Measurements from ENCODE around the gene KLRC3.

The KLRC3 gene

GRCh38 chr12:10363914-10364814 is 56.2 kb downstream of the KLRC3 start:
- TF ChIP-seq SIN3A (IDR thresholded peaks at IDR 0.05; ENCODE audit: borderline replicate concordance, insufficient read depth, low read length) (no peak), REST (IDR thresholded peaks at IDR 0.05; ENCODE audit: insufficient read depth in 1 of 2, low read depth in 2 of 2, low read length in 2 of 2) (no peak), TAF1 (IDR thresholded peaks at IDR 0.05; ENCODE audit: borderline replicate concordance, insufficient read depth, low read length) (no peak), FOXP2 (optimal IDR thresholded peaks at IDR 0.05; ENCODE audit: borderline replicate concordance, extremely low read depth, extremely low read length, insufficient read depth) (no peak)

- TF ChIP-seq FOXP2 (optimal IDR thresholded peaks at IDR 0.05; ENCODE audit: borderline replicate concordance, extremely low read depth, extremely low read length, insufficient read depth) (no peak), SIN3A (IDR thresholded peaks at IDR 0.05; ENCODE audit: borderline replicate concordance, insufficient read depth, low read length) (no peak), POLR2AphosphoS5 (IDR thresholded peaks at IDR 0.05; ENCODE audit: low read depth, low read length) (no peak), TAF1 (IDR thresholded peaks at IDR 0.05; ENCODE audit: borderline replicate concordance, insufficient read depth, low read length) (no peak), REST (IDR thresholded peaks at IDR 0.05; ENCODE audit: insufficient read depth in 1 of 2, low read depth in 2 of 2, low read length in 2 of 2) (no peak)
Measured at GRCh38 chr12:10363658-10363913, 56.8 kb downstream of the KLRC3 start.

GRCh38 chr12:10362828-10363657 is 57.4 kb downstream of the KLRC3 start:
- no peak for TF ChIP-seq POLR2AphosphoS5 (IDR thresholded peaks at IDR 0.05; ENCODE audit: low read depth, low read length)
- TF ChIP-seq FOXP2 (optimal IDR thresholded peaks at IDR 0.05; ENCODE audit: borderline replicate concordance, extremely low read depth, extremely low read length, insufficient read depth) = no peak
- no peak for TF ChIP-seq TAF1 (IDR thresholded peaks at IDR 0.05; ENCODE audit: borderline replicate concordance, insufficient read depth, low read length)
- TF ChIP-seq SIN3A (IDR thresholded peaks at IDR 0.05; ENCODE audit: borderline replicate concordance, insufficient read depth, low read length) = no peak
- TF ChIP-seq REST (IDR thresholded peaks at IDR 0.05; ENCODE audit: insufficient read depth in 1 of 2, low read depth in 2 of 2, low read length in 2 of 2) = no peak

GRCh38 chr12:10362325-10362724 is 58.1 kb downstream of the KLRC3 start:
- TF ChIP-seq POLR2AphosphoS5 (IDR thresholded peaks at IDR 0.05; ENCODE audit: low read depth, low read length) (no peak), TAF1 (IDR thresholded peaks at IDR 0.05; ENCODE audit: borderline replicate concordance, insufficient read depth, low read length) (no peak), SIN3A (IDR thresholded peaks at IDR 0.05; ENCODE audit: borderline replicate concordance, insufficient read depth, low read length) (no peak), FOXP2 (optimal IDR thresholded peaks at IDR 0.05; ENCODE audit: borderline replicate concordance, extremely low read depth, extremely low read length, insufficient read depth) (no peak), REST (IDR thresholded peaks at IDR 0.05; ENCODE audit: insufficient read depth in 1 of 2, low read depth in 2 of 2, low read length in 2 of 2) (no peak)
